Common myeloid progenitor, CD34-positive (primary cell): ENCODE measurements around the gene CADM2.

Source experiments
- CTCF ChIA-PET: fragments of 350-600 bp; sonication (Branson Sonifier 250); formaldehyde crosslinking; loops from one replicate; lab custom pipeline; 2021; ENCODE audit warnings: antibody characterized with exemption; lab: Charles Lee
- POLR2A ChIA-PET: fragments of 350-600 bp; sonication (Branson Sonifier 250); formaldehyde crosslinking; loops from one replicate; lab custom pipeline; 2021; ENCODE audit warnings: antibody characterized with exemption; lab: Charles Lee
- DNase-seq, 3 donors: peaks; one replicate each; pipeline versions ENCODE4 v3.0.0 to v3.0.0-alpha.2; 2013
- H3K27ac ChIP-seq, 2 experiments: 1 replicate in 1 of 2; 2 replicates in 1 of 2; pipeline ENCODE4 v1.7.0; 2013; ENCODE audit warnings: inconsistent platforms in 2 of 2, low read length in 2 of 2, mild to moderate bottlenecking in 2 of 2, low read depth in 1 of 2, moderate library complexity in 1 of 2; ENCODE audit not compliant: severe bottlenecking in 2 of 2, insufficient read depth in 1 of 2, poor library complexity in 1 of 2
- H3K27me3 ChIP-seq, 5 experiments: replicated peaks in 2 of 5; 1 replicate in 3 of 5; 2 replicates in 2 of 5; pipeline versions ENCODE4 v1.6.1 to v1.7.0; 2013; ENCODE audit warnings: low read length in 4 of 5, mild to moderate bottlenecking in 2 of 5, moderate library complexity in 2 of 5, inconsistent platforms in 1 of 5; ENCODE audit not compliant: insufficient read depth in 5 of 5, control insufficient read depth in 4 of 5
- H3K36me3 ChIP-seq, 4 experiments: 1 replicate in 2 of 4; 2 replicates in 2 of 4; pipeline versions ENCODE4 v1.6.1 to v1.7.0; 2013; ENCODE audit warnings: low read length in 3 of 4, control low read depth in 1 of 4, mild to moderate bottlenecking in 1 of 4; ENCODE audit not compliant: control insufficient read depth in 4 of 4, insufficient read depth in 4 of 4
- H3K4me1 ChIP-seq, 4 experiments: 1 replicate in 3 of 4; 2 replicates in 1 of 4; pipeline versions ENCODE4 v1.6.1 to v1.7.1; 2013; ENCODE audit warnings: low read length in 3 of 4, mild to moderate bottlenecking in 3 of 4, control low read depth in 1 of 4, inconsistent platforms in 1 of 4, moderate library complexity in 1 of 4; ENCODE audit not compliant: control insufficient read depth in 4 of 4, insufficient read depth in 4 of 4; ENCODE audit errors: control extremely low read depth in 1 of 4
- H3K4me3 ChIP-seq, 7 experiments: 1 replicate in 4 of 7; 2 replicates in 3 of 7; pipeline versions ENCODE4 v1.5.1 to v1.7.0; 2013; ENCODE audit warnings: mild to moderate bottlenecking in 7 of 7, low read length in 6 of 7, moderate library complexity in 6 of 7, inconsistent platforms in 2 of 7, low read depth in 2 of 7, control low read depth in 1 of 7; ENCODE audit not compliant: insufficient read depth in 4 of 7, control insufficient read depth in 1 of 7; ENCODE audit errors: extremely low read depth in 1 of 7
- H3K9me3 ChIP-seq, 5 experiments: 1 replicate in 4 of 5; 2 replicates in 1 of 5; pipeline versions ENCODE4 v1.6.1 to v1.7.1; 2013; ENCODE audit warnings: low read length in 4 of 5, mild to moderate bottlenecking in 2 of 5, inconsistent platforms in 1 of 5, low read depth in 1 of 5, moderate library complexity in 1 of 5; ENCODE audit not compliant: control insufficient read depth in 4 of 5, insufficient read depth in 2 of 5; ENCODE audit errors: control extremely low read depth in 1 of 5
- WGBS: methylation state at CpG from one replicate; pipeline ENCODE4 v1.1.5; 2013; ENCODE audit not compliant: insufficient coverage; 5-methylcytosine and 5-hydroxymethylcytosine counted together

CADM2 gene

DNA sequence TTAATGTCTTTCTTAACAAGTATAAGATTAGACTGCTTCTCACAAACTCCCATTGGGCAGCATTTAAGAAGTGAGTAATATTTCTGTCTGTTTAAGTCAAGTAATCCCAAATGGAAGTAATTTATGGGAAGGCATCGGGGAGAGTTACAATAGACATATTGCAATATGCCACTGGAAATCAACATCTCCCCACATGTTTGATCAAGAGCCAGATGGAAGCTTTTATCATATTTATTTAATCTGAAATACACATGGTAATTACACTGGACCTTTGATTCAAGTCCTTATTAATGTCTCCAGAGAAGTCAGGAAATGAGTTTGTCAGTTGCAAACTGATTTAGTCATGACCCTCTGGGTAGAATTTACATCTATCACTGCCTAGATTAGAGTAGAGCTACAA, 1088.4 kb downstream of the CADM2 start:
- H3K4me3 ChIP-seq = no peak overlapping the region
- ChIA-PET POLR2A (no interaction called here), CTCF (interaction anchor here (0.6 kb wide), 1 partner anchor 1405 kb away, joined by 4 read pairs; no protein-coding TSS in a partner anchor)
- no peak for DNase-seq
- WGBS = no CpG with 5 or more reads among the region's 1 CpG
- no peak overlapping the region for H3K27ac ChIP-seq
- no peaks in the 10 kb centered on the region for H3K27me3 ChIP-seq
- no peaks in the 10 kb centered on the region for H3K36me3 ChIP-seq
- no peaks in the 10 kb centered on the region for H3K9me3 ChIP-seq
- no peaks in the 10 kb centered on the region for H3K4me1 ChIP-seq

DNA sequence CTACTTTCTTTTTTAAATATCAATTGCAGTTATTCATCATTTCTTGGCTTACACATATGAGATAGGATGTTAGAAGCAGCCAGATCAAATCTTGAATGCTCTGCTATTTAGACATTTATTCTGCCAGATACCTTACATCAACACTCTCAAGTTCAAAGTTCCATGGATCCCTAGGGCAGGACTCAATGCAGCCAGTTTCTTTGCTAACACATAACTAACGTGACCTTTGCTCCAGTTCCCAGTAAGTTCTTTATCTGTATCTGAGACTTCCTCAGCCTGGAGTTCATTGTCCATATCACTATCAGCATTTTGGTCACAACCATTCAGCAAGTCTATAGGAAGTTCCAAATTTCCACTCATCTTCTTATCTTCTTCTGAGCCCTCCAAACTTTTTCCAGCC, 1092.3 kb downstream of the CADM2 start:
- DNase-seq = no peak
- Histone ChIP-seq H3K4me3 (no peak overlapping the region), H3K27ac (no peak overlapping the region), H3K4me1 (no peaks in the 10 kb centered on the region), H3K9me3 (no peaks in the 10 kb centered on the region), H3K27me3 (no peaks in the 10 kb centered on the region), H3K36me3 (no peaks in the 10 kb centered on the region)
- ChIA-PET CTCF (no interaction called here), POLR2A (no interaction called here)
- WGBS = 86% methylated on average over 1 of the region's 1 CpG

DNA sequence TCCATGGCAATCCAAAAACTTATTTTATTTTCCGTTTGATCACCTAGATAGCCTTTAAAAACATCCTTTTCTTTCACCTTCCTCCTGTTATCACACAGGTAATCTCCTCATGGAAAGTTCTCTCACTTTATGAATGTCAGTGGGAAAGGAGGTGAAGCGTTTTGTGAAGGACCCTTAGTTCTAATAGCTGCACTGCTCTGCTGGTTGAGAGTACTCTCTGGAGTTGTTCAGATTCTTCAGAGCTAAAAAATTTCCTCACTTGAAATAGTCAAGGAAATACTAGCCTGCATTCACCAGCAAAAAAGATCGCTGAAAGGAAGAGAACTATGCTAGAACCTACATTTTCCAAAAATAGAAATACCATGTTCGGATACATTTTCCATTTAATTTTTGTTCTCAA, 1097.2 kb downstream of the CADM2 start:
- no peaks in the 10 kb centered on the region for H3K36me3 ChIP-seq
- CTCF ChIA-PET = no interaction called here
- H3K9me3 ChIP-seq = no peaks in the 10 kb centered on the region

DNA sequence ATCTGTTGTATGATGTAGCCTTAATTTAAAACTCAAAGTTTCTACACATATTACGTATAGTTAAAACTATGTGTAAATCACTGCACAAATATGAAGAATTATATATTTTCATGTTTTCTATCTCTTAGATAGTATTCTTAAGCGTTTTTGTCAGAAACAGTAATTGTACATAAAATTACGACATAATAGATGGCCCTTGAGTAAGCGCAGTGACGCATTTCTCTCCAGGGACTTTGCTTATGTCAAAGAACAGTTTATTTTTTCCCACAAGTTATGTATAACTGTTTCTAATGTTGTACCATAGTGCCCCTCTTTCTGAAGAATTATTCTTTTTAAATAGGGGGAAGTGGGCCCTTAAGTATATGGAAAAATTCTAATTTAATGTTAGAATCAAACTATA, 1098.2 kb downstream of the CADM2 start:
- no peak overlapping the region for H3K4me3 ChIP-seq
- WGBS = no CpG with 5 or more reads among the region's 5 CpGs
- H3K27ac ChIP-seq = no peak overlapping the region
- H3K9me3 ChIP-seq = no peaks in the 10 kb centered on the region
- ChIA-PET CTCF (no interaction called here), POLR2A (no interaction called here)
- H3K27me3 ChIP-seq = no peaks in the 10 kb centered on the region
- no peak for DNase-seq
- H3K4me1 ChIP-seq = no peaks in the 10 kb centered on the region
- no peaks in the 10 kb centered on the region for H3K36me3 ChIP-seq

More for the DNA sequence above, 1097.2 kb downstream of the CADM2 start:
- Histone ChIP-seq H3K4me3 (no peak overlapping the region), H3K27me3 (no peaks in the 10 kb centered on the region), H3K4me1 (no peaks in the 10 kb centered on the region), H3K27ac (no peak overlapping the region)
- no peak for DNase-seq
- 69% methylated on average over 2 of the region's 4 CpGs for WGBS
- POLR2A ChIA-PET = no interaction called here

- Histone ChIP-seq H3K9me3 (no peaks in the 10 kb centered on the region), H3K27me3 (no peaks in the 10 kb centered on the region), H3K4me1 (no peaks in the 10 kb centered on the region), H3K4me3 (no peak overlapping the region), H3K27ac (no peak overlapping the region), H3K36me3 (no peaks in the 10 kb centered on the region)
- DNase-seq = no peak
- ChIA-PET CTCF (no interaction called here), POLR2A (no interaction called here)
- no CpG with 5 or more reads among the region's 2 CpGs for WGBS
Measured at GRCh38 chr3:86073799-86074198, 1115.0 kb downstream of the CADM2 start.

DNA sequence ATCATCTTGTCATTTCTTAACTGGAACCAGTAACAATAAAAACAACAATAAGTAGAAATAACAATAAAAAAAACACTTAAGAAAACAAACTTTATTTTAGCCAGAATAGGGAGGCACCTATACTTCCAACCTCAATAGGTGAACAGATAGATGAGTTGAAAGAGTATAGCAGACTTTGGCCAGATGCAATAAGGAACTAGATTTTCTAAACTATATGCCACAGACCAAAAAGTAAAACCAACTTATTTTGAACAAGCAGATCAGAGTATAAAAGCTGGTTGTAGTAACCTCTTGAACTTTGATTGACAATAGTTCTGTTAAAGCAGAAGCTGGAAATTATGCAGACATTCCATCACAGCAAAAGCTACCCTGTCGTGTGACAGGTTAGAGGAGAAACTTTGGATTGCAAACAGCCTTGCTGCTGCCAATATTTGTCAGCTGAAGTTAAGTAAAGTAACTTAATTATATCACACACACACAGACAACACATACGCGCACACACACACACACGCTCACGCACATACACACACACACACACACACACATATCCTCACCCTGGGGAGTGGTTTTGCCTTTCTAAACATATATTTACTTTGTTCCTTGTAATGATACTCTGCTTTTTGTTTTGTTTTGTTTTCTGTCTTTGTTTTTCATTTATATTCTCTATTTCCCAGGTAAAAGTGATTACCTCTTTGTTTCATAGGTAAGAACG, 1128.5 kb downstream of the CADM2 start:
- DNase-seq = no peak
- no peak overlapping the region for H3K27ac ChIP-seq
- CTCF ChIA-PET = no interaction called here
- H3K27me3 ChIP-seq = no peaks in the 10 kb centered on the region
- H3K9me3 ChIP-seq = peaks cover 0 to 2% (median 0%) of the 10 kb centered on the region in 5 experiments
- no peaks in the 10 kb centered on the region for H3K4me1 ChIP-seq
- no peak overlapping the region for H3K4me3 ChIP-seq
- POLR2A ChIA-PET = no interaction called here
- no peaks in the 10 kb centered on the region for H3K36me3 ChIP-seq
- 83% methylated on average over 1 of the region's 6 CpGs for WGBS

- POLR2A ChIA-PET = no interaction called here
- Histone ChIP-seq H3K27me3 (no peaks in the 10 kb centered on the region), H3K4me1 (no peaks in the 10 kb centered on the region), H3K36me3 (no peaks in the 10 kb centered on the region), H3K27ac (no peak overlapping the region), H3K4me3 (no peak overlapping the region), H3K9me3 (no peaks in the 10 kb centered on the region)
- CTCF ChIA-PET = no interaction called here
- no peak for DNase-seq
- WGBS = no CpG with 5 or more reads among the region's 1 CpG
Measured at GRCh38 chr3:86104154-86104553, 1145.4 kb downstream of the CADM2 start.
